Upper lobe of left lung (tissue), 4 donors: ENCODE measurements around the gene SLC24A1.

ENCODE experiments used
- POLR2AphosphoS5 ChIP-seq, 2 donors: sonication (generic); formaldehyde crosslinking; IDR thresholded peaks; one replicate each; pipeline ENCODE4 v1.5.1; 2017; ENCODE audit warnings: antibody characterized with exemption in 2 of 2
- TF ChIP-seq, protein P1 (sequence below), 6 experiments: fragments of 450-650 bp in 4 of 6; fragments of 200-600 bp in 2 of 6; sonication (generic) in 2 of 6; IDR thresholded peaks; one replicate each; pipeline ENCODE4 v1.5.1; 2016 to 2019; ENCODE audit warnings: antibody characterized with exemption in 6 of 6

DNA sequence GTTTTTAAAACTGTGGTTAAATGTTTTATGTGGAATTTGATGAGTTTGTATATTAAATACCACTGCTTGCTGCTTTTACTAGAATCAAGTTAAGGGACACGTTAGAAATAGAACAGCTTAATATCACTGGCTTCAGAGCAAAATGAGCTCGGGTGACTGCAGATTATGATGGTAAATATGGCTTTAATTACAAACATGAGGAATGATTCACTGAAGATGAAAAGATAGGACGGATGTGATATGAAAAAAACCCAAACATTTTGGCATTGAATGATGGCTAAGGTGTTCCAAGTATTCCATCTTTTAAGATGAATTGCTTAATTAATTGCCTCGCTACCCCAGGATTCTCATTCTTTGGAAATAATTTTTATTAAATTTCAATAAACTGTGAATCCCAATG lies 33.7 kb downstream of the SLC24A1 start:
- TF ChIP-seq, protein P1, sequence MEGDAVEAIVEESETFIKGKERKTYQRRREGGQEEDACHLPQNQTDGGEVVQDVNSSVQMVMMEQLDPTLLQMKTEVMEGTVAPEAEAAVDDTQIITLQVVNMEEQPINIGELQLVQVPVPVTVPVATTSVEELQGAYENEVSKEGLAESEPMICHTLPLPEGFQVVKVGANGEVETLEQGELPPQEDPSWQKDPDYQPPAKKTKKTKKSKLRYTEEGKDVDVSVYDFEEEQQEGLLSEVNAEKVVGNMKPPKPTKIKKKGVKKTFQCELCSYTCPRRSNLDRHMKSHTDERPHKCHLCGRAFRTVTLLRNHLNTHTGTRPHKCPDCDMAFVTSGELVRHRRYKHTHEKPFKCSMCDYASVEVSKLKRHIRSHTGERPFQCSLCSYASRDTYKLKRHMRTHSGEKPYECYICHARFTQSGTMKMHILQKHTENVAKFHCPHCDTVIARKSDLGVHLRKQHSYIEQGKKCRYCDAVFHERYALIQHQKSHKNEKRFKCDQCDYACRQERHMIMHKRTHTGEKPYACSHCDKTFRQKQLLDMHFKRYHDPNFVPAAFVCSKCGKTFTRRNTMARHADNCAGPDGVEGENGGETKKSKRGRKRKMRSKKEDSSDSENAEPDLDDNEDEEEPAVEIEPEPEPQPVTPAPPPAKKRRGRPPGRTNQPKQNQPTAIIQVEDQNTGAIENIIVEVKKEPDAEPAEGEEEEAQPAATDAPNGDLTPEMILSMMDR (IDR thresholded peaks at IDR 0.05), result no peak
- TF ChIP-seq POLR2AphosphoS5 (IDR thresholded peaks at IDR 0.05), result no peak
